HG02852 (cell line): ENCODE data around the gene COG1.
"Not testable (repeated sequence)": the region's sequence is repeated elsewhere in the genome, so short reads cannot be mapped to it uniquely, and the experiment has no call there.

ENCODE experiments used
- ATAC-seq: cut with Tn5 transposase; IDR thresholded peaks from one replicate; pipeline ENCODE4 v1.9.1; 2021; ENCODE audit warnings: mild to moderate bottlenecking, moderate library complexity; ENCODE audit not compliant: unreplicated experiment

COG1 gene, protein sequence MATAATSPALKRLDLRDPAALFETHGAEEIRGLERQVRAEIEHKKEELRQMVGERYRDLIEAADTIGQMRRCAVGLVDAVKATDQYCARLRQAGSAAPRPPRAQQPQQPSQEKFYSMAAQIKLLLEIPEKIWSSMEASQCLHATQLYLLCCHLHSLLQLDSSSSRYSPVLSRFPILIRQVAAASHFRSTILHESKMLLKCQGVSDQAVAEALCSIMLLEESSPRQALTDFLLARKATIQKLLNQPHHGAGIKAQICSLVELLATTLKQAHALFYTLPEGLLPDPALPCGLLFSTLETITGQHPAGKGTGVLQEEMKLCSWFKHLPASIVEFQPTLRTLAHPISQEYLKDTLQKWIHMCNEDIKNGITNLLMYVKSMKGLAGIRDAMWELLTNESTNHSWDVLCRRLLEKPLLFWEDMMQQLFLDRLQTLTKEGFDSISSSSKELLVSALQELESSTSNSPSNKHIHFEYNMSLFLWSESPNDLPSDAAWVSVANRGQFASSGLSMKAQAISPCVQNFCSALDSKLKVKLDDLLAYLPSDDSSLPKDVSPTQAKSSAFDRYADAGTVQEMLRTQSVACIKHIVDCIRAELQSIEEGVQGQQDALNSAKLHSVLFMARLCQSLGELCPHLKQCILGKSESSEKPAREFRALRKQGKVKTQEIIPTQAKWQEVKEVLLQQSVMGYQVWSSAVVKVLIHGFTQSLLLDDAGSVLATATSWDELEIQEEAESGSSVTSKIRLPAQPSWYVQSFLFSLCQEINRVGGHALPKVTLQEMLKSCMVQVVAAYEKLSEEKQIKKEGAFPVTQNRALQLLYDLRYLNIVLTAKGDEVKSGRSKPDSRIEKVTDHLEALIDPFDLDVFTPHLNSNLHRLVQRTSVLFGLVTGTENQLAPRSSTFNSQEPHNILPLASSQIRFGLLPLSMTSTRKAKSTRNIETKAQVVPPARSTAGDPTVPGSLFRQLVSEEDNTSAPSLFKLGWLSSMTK

GRCh38 chr17:73192894-73193701, at the start of gene COG1:
Gene COG1, plus strand, starts transcription at chr17:73193055. Its CDS starts 15 bp downstream, at chr17:73193070.
- peak; percentile 75 for ATAC-seq

- ATAC-seq, result not testable (repeated sequence)
Measured at GRCh38 chr17:73144209-73144608, 48.6 kb upstream of the COG1 start.

DNA sequence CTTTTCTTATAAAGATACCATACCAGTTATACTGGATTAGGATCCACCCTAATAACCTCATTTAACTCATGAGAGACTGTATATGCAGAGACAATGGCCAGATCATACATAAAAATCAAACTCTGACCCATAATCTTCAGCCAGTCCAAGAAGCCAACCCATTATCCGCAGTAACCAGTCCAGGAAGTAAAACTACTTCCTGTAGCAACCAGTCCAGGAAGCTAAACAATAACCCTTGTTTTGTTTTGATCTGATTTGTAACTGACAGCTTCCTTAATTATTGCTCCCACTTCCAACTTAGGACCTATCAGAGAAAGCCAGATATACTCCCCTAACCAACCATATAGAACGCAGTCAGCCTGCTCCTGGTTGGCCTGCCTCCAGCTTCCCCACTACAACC, 47.2 kb upstream of the COG1 start:
- ATAC-seq, result no peak

GRCh38 chr17:73147791-73148190, 45.1 kb upstream of the COG1 start:
- ATAC-seq, result not testable (repeated sequence)

DNA sequence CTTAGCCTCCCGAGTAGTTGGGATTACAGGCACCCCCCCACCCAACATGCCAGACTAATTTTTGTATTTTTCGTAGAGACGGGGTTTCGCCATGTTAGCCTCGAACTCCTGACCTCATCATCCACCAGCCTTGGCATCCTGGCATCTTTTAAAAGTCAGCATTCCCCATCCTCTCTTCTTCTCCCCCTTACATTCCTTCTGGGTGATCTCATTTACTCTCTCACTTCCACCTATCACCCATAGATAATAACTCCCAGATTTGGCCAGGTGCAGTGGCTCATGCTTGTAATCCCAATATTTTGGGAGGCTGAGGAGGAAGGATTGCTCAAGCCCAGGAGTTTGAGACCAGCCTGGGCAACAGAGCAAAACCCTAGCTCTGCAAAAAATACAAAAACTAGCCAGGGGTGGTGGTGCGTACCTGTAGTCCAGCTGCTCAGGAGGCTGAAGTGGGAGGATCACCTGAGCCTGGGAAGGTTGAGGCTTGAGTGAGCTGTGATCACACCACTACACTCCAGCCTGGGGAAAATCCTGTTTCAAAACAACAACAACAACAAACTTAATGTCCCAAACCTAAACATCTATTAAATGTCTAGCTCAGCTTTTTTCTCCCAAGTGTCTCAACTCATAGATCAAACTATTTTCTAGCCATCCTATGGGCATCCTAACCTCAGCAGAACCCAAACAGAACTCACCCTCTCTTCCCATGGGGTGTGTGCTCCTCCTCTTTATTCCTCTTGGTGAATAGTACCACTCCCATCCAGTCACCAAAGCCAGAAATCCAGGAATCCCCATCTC, 44.1 kb upstream of the COG1 start:
- no peak for ATAC-seq

- not testable (repeated sequence) for ATAC-seq
Measured at GRCh38 chr17:73150622-73151300, 42.1 kb upstream of the COG1 start.

DNA sequence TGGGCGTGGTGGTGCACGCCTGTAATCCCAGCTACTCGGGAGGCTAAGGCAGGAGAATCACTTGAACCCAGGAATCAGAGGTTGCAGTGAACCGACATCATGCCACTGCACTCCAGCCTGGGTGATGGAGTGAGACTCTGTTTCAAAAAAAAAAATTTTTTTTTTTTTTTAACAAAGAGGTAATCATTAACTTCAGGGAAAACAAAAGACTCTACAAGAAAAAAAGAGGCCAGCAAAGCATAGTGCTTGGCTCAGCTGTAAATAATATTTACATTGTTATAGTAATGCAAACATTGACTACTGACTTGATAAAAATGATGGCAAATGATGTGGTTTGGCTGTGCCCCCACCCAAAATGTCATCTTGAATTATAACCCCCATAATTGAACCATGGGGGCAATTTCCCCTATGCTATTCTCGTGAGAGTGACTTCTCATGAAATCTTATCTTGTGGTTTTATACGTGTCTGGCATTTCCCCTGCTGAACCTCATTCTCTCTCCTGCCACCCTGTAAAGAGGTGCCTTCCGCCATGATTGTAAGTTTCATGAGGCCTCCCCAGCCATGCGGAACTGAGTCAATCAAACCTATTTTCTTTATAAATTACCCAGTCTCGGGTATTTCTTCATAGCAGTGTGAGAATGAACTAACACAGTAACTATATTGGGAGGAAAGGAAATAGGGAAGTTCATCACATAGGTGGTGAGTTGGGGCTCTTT, 40.8 kb upstream of the COG1 start:
- no peak for ATAC-seq

DNA sequence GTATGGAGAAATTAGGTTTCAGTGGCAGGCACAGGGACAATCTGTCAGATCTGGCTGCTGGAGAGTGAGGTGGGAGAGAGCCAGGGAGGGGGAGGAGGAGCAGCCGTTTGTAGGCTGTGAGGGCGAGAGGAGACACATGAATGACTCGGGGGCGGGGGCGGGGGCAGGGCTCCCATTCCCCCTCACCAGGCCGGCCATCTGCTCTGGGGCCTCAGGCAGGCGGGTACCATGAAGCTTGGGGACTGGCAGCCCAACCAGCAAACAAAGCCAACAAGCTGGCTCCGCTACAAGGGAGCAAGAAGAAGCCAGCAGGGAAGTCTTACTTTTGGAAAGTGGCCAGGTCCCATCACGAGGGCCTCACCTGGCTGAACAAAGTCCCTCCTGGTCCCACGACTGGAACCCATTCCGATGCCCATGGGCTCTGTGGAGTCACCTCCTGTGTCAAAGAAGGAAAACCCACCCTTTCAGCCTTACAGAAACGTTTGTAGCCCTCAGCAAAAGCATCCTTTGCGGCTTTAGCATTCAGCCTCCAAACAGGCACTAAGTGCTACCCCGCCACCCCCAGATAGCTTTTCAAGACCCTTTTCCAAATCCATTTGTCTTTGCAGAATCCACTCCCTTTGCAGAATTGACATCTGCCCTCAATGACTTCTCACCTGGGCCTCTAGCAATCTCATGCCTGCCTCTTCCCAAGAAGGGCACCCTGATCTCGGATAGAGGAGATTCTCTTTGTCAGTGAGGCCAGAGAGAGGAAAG, 37.3 kb upstream of the COG1 start:
- ATAC-seq, result no peak

DNA sequence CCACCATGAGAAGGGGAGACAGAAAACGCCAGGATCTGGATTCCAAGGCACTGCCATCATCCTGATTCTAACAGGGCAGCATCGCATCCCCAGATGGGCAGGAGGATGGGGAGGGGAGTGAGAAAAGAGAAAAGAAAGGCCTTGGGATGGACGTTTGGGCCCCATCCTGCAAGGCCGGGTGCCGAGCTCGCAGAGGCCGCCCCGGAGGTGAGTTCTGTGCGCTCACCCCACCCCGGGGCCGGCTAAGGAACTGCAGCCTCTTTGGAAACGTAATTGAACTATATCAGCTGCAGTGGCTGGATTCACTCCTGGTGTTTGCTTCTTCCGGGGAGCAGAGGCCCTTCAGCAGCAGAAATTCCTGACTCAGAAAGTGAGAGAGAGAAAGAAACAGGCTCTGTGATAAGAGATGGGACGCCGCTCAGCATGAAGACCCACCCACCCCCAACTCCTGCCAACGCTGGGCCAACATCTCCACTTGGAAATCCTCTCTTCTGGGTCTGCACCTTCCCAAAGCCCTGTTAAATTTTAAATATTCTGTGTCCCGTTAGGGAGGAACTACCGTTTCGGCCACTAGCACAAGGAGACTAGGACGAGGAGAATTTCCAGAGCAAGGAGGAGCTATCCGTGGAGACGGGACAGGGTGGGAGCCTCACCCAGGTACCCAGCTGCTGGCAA, 36.6 kb upstream of the COG1 start:
- peak; percentile 63 for ATAC-seq

GRCh38 chr17:73156887-73157520, 35.9 kb upstream of the COG1 start:
- ATAC-seq, result peak; percentile 45

DNA sequence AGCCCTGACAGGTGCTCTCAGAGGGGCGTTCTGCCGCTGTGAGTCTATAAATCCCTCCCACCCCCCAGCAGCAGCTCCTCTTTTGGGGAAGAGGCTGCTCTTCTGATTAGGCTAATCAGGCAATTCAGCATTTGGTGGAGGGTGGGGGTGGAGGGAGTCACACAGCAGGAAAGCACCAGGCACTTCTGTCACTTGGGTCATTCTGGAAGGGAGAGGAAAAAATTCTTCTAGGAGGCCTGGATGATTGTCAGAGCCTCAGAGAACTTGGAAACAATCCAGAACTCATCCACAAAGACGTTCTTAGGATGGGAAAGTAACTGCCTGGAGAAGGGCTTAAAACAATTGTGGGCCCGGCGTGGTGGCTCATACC, 35.3 kb upstream of the COG1 start:
- ATAC-seq, result no peak

GRCh38 chr17:73158133-73158532, 34.7 kb upstream of the COG1 start:
- no peak for ATAC-seq

DNA sequence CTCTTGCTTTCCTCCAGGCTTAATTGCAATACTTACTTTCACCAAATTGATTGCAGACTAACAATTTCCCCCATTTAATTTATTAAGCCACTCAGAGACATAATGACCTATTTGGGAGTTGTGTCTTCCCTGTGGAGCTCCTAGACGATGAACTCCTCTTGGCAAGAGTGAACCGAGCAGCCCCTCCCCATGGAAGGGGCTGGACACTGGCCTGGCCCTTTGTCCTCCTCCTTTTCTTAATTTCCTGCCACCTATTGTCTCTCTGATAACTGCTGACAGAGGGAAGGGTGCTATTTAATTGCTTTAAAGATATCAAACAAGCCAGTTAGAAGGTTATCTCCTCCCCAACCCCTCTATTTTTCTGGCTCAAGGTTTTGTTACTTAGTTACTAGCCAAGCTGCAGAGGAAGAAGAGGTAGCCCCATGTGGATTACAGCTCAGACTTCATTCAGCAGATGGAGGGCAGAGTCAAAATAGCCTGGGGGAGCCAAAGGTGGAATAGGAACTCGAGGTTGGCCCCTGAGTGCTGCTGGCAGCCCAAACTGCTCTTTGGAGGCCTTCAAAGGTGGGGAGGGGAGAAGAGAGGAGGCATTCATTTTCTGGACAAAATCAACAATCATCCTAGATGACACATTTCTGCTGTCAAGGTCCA, 31.8 kb upstream of the COG1 start:
- no peak for ATAC-seq

- no peak for ATAC-seq
Measured at GRCh38 chr17:73163043-73163442, 29.8 kb upstream of the COG1 start.

GRCh38 chr17:73165616-73166404, 27.0 kb upstream of the COG1 start:
- no peak for ATAC-seq
